Activated T-helper 1 cell treated with anti-CD3 and anti-CD28 coated beads, Interleukin-12 subunit alpha, Interleukin-12 subunit beta, Interleukin-2, Interleukin-4 antibody, amounts not matched to agents 30 ng/mL and 10 ng/mL and 1 ng/mL, durations not matched to agents 14 hours and 24 hours and 36 hours (primary cell): ENCODE results near the gene SORCS1. TPM values are rescaled to one million over a fixed set of nuclear protein-coding genes. Genes with fewer than 3 reads are reported as not detected.

ENCODE experiments used
- DNase-seq: peaks from one replicate; pipeline ENCODE4 v3.0.0; 2021; ENCODE audit warnings: low spot score
- H3K27ac Mint-ChIP-seq: one replicate; pipeline ENCODE4 v1.8.0; 2021; ENCODE audit warnings: mild to moderate bottlenecking, mixed read lengths
- H3K27me3 Mint-ChIP-seq: one replicate; pipeline ENCODE4 v1.8.0; 2022; ENCODE audit warnings: mild to moderate bottlenecking, moderate library complexity, mixed read lengths; ENCODE audit not compliant: insufficient read depth
- H3K36me3 Mint-ChIP-seq: one replicate; pipeline ENCODE4 v1.8.0; 2021; ENCODE audit warnings: low read depth, mixed read lengths
- H3K4me1 Mint-ChIP-seq: one replicate; pipeline ENCODE4 v1.8.0; 2021; ENCODE audit warnings: low read depth, mixed read lengths
- H3K4me3 Mint-ChIP-seq: one replicate; pipeline ENCODE4 v1.8.0; 2021; ENCODE audit warnings: mild to moderate bottlenecking, moderate library complexity, mixed read lengths
- H3K9me3 Mint-ChIP-seq: one replicate; pipeline ENCODE4 v1.8.0; 2021; ENCODE audit warnings: mixed read lengths
- intact Hi-C: fragments of 100-400 bp; cut with micrococcal nuclease; formaldehyde crosslinking; loops from one replicate; pipeline ENCODE4 v1.15.1; 2024
- total RNA-seq: library from RNA; stranded (reverse); gene quantifications from 2 replicates; pipeline ENCODE4 v1.2.3, GENCODE V29; 2022

Gene SORCS1
- total RNA-seq, 1 donor from 2014 or later = not detected

GRCh38 chr10:106714734-106715555 is 449.6 kb downstream of the SORCS1 start:
- intact Hi-C loops = no loop called here
- Mint-ChIP-seq H3K36me3 (no peaks in the 10 kb centered on the region), H3K9me3 (no peaks in the 10 kb centered on the region), H3K4me3 (no peak overlapping the region), H3K4me1 (no peaks in the 10 kb centered on the region), H3K27me3 (no peaks in the 10 kb centered on the region), H3K27ac (no peak overlapping the region)
- no peak for DNase-seq

- Mint-ChIP-seq H3K36me3 (no peaks in the 10 kb centered on the region), H3K27ac (no peak overlapping the region), H3K27me3 (no peaks in the 10 kb centered on the region), H3K4me1 (no peaks in the 10 kb centered on the region), H3K4me3 (no peak overlapping the region), H3K9me3 (no peaks in the 10 kb centered on the region)
- DNase-seq = no peak
- intact Hi-C loops = no loop called here
These were observed 450.7 kb downstream of the SORCS1 start for GRCh38 chr10:106713846-106714245.

DNA sequence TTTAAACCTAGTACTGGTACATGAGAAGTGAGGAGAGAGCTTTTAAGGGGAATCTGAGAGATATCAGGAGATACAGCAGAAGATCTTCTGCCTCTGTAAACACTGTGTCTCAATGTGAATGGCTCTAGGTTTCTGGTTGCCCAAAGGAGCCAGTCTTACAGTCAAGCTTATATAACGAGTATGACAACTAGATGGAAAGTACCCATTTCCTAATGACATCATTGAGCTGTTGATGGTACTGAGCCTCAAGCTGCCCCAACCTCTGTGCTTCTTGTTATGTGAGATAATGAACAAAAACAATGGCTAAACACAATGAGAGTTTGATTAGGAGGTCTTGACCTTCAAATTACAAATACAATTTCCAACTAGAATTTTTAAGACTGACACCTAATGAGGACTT is 451.5 kb downstream of the SORCS1 start:
- H3K4me3 Mint-ChIP-seq = no peak overlapping the region
- H3K36me3 Mint-ChIP-seq = no peaks in the 10 kb centered on the region
- H3K4me1 Mint-ChIP-seq = no peaks in the 10 kb centered on the region
- no peak for DNase-seq
- intact Hi-C loops = no loop called here
- H3K27ac Mint-ChIP-seq = no peak overlapping the region
- H3K27me3 Mint-ChIP-seq = no peaks in the 10 kb centered on the region
- no peaks in the 10 kb centered on the region for H3K9me3 Mint-ChIP-seq

- Mint-ChIP-seq H3K9me3 (no peaks in the 10 kb centered on the region), H3K27me3 (no peaks in the 10 kb centered on the region), H3K36me3 (no peaks in the 10 kb centered on the region), H3K4me3 (no peak overlapping the region), H3K4me1 (no peaks in the 10 kb centered on the region), H3K27ac (no peak overlapping the region)
- intact Hi-C loops = no loop called here
- DNase-seq = peak; percentile 9
These were observed 453.1 kb downstream of the SORCS1 start for GRCh38 chr10:106711313-106711906.

DNA sequence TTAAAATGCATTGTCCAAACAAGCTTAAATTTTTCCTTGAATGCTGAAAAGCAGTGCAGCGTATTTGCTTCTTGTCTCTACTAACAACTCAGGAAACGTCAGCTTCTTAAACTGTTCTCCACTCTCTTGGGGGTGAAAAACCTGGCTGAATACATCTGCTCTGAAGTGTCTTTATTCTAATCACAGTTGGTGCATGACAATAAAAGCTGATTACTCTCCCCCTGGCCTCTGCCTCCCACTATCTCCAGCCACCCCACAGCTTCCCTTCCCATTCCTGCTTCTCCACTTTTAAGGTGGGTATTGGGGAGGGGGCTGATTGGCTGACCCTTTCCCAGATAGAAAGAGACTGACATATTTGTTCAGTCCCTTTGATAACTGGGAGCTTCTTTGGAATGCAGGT is 456.0 kb downstream of the SORCS1 start:
- no peaks in the 10 kb centered on the region for H3K27me3 Mint-ChIP-seq
- no peak overlapping the region for H3K4me3 Mint-ChIP-seq
- H3K36me3 Mint-ChIP-seq = no peaks in the 10 kb centered on the region
- no peaks in the 10 kb centered on the region for H3K4me1 Mint-ChIP-seq
- no peaks in the 10 kb centered on the region for H3K9me3 Mint-ChIP-seq
- intact Hi-C loops = no loop called here
- DNase-seq = no peak
- no peak overlapping the region for H3K27ac Mint-ChIP-seq

GRCh38 chr10:106707657-106708056 is 456.8 kb downstream of the SORCS1 start:
- Mint-ChIP-seq H3K9me3 (no peaks in the 10 kb centered on the region), H3K27me3 (no peaks in the 10 kb centered on the region), H3K27ac (no peak overlapping the region), H3K4me3 (no peak overlapping the region), H3K36me3 (no peaks in the 10 kb centered on the region), H3K4me1 (no peaks in the 10 kb centered on the region)
- DNase-seq = no peak
- intact Hi-C loops = no loop called here

GRCh38 chr10:106706127-106706526 is 458.4 kb downstream of the SORCS1 start:
- no peak overlapping the region for H3K4me3 Mint-ChIP-seq
- H3K4me1 Mint-ChIP-seq = no peaks in the 10 kb centered on the region
- DNase-seq = no peak
- H3K27me3 Mint-ChIP-seq = no peaks in the 10 kb centered on the region
- H3K27ac Mint-ChIP-seq = no peak overlapping the region
- H3K9me3 Mint-ChIP-seq = no peaks in the 10 kb centered on the region
- intact Hi-C loops = no loop called here
- no peaks in the 10 kb centered on the region for H3K36me3 Mint-ChIP-seq

- Mint-ChIP-seq H3K4me1 (no peaks in the 10 kb centered on the region), H3K9me3 (no peaks in the 10 kb centered on the region), H3K27ac (no peak overlapping the region), H3K4me3 (no peak overlapping the region), H3K27me3 (no peaks in the 10 kb centered on the region), H3K36me3 (no peaks in the 10 kb centered on the region)
- intact Hi-C loops = no loop called here
- peak; percentile 4 for DNase-seq
These were observed 458.8 kb downstream of the SORCS1 start for GRCh38 chr10:106705681-106706100.

- Mint-ChIP-seq H3K4me3 (no peak overlapping the region), H3K27me3 (no peaks in the 10 kb centered on the region), H3K9me3 (no peaks in the 10 kb centered on the region), H3K27ac (no peak overlapping the region), H3K4me1 (no peaks in the 10 kb centered on the region), H3K36me3 (no peaks in the 10 kb centered on the region)
- intact Hi-C loops = no loop called here
- DNase-seq = no peak
These were observed 468.3 kb downstream of the SORCS1 start for GRCh38 chr10:106696239-106696638.

GRCh38 chr10:106694696-106695095 is 469.8 kb downstream of the SORCS1 start:
- no peak overlapping the region for H3K4me3 Mint-ChIP-seq

GRCh38 chr10:106682175-106682574 is 482.3 kb downstream of the SORCS1 start:
- Mint-ChIP-seq H3K9me3 (no peaks in the 10 kb centered on the region), H3K4me3 (no peak overlapping the region), H3K36me3 (no peaks in the 10 kb centered on the region)

More at GRCh38 chr10:106694696-106695095, 469.8 kb downstream of the SORCS1 start:
- intact Hi-C loops = no loop called here
- Mint-ChIP-seq H3K9me3 (no peaks in the 10 kb centered on the region), H3K4me1 (no peaks in the 10 kb centered on the region), H3K36me3 (no peaks in the 10 kb centered on the region), H3K27ac (no peak overlapping the region), H3K27me3 (no peaks in the 10 kb centered on the region)
- no peak for DNase-seq

DNA sequence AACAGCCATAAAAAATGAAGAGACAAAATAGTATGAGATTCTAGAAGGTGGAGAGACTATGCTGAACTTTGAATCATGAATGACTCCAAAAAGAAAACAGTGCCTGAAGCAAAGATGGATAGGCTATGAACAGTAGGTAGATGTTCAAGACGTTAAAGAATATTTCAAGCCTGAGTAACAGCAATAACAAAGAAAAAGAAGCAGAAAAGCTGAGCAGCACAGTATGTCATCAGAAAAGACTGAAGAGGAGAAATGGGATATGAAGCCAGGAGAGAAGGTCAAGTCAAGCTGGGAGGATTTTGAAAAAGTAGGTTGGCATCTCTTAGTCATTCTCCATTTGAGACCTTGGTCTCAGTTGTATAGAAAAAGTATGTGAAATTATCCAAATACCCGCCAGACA is 484.4 kb downstream of the SORCS1 start:
- no peaks in the 10 kb centered on the region for H3K27me3 Mint-ChIP-seq
- no peaks in the 10 kb centered on the region for H3K36me3 Mint-ChIP-seq
- no peak overlapping the region for H3K4me3 Mint-ChIP-seq
- H3K9me3 Mint-ChIP-seq = peaks cover 1% of the 10 kb centered on the region
- H3K4me1 Mint-ChIP-seq = no peaks in the 10 kb centered on the region
- intact Hi-C loops = no loop called here
- DNase-seq = no peak
- H3K27ac Mint-ChIP-seq = no peak overlapping the region

More at GRCh38 chr10:106682175-106682574, 482.3 kb downstream of the SORCS1 start:
- no peaks in the 10 kb centered on the region for H3K4me1 Mint-ChIP-seq
- no peak for DNase-seq
- H3K27ac Mint-ChIP-seq = no peak overlapping the region
- no peaks in the 10 kb centered on the region for H3K27me3 Mint-ChIP-seq
- intact Hi-C loops = no loop called here

GRCh38 chr10:106679314-106679713 is 485.2 kb downstream of the SORCS1 start:
- Mint-ChIP-seq H3K27me3 (no peaks in the 10 kb centered on the region), H3K36me3 (no peaks in the 10 kb centered on the region), H3K9me3 (peaks cover 4% of the 10 kb centered on the region), H3K4me1 (no peaks in the 10 kb centered on the region), H3K4me3 (no peak overlapping the region), H3K27ac (no peak overlapping the region)
- intact Hi-C loops = no loop called here
- DNase-seq = no peak
